Esophagus muscularis mucosa (tissue), 4 donors: ENCODE results near the gene RNF125. TPM values are rescaled to one million over a fixed set of nuclear protein-coding genes. Genes with fewer than 3 reads are reported as not detected.

Source experiments
- DNase-seq: peaks from one replicate; pipeline ENCODE4 v3.0.0-alpha.2; 2017; ENCODE audit errors: extremely low spot score
- H3K27ac ChIP-seq, 4 donors: fragments of 200-600 bp; sonication (generic); replicated peaks in 1 of 4; 1 replicate in 3 of 4; 2 replicates in 1 of 4; pipeline ENCODE4 v1.5.1; 2016 to 2019; ENCODE audit warnings: mild to moderate bottlenecking in 1 of 4
- H3K27me3 ChIP-seq, 4 donors: fragments of 200-600 bp; sonication (generic); one replicate each; pipeline versions ENCODE4 v1.5.1 to v1.6.0; 2016 to 2019
- H3K36me3 ChIP-seq, 4 donors: fragments of 200-600 bp; sonication (generic); one replicate each; pipeline ENCODE4 v1.5.1; 2016 to 2019
- H3K4me1 ChIP-seq, 4 donors: fragments of 200-600 bp; sonication (generic); one replicate each; pipeline ENCODE4 v1.5.1; 2016 to 2019
- H3K4me3 ChIP-seq, 4 donors: fragments of 200-600 bp; sonication (generic); 1 replicate in 2 of 4; 2 replicates in 2 of 4; pipeline ENCODE4 v1.5.1; 2016 to 2019; ENCODE audit warnings: mild to moderate bottlenecking in 4 of 4, moderate library complexity in 1 of 4
- H3K9me3 ChIP-seq, 4 donors: fragments of 200-600 bp; sonication (generic); 1 replicate in 3 of 4; 2 replicates in 1 of 4; pipeline ENCODE4 v1.5.1; 2016 to 2019
- CTCF ChIP-seq, 3 experiments: fragments of 200-600 bp in 2 of 3; fragments of 450-650 bp in 1 of 3; sonication (generic) in 2 of 3; IDR thresholded peaks; one replicate each; pipeline ENCODE4 v1.5.1; 2017 to 2019; ENCODE audit warnings: antibody characterized with exemption in 3 of 3, mild to moderate bottlenecking in 2 of 3, moderate library complexity in 1 of 3
- EP300 ChIP-seq: sonication (generic); formaldehyde crosslinking; IDR thresholded peaks from one replicate; pipeline ENCODE4 v1.6.1; 2017; ENCODE audit warnings: antibody characterized with exemption
- POLR2A ChIP-seq: fragments of 450-650 bp; IDR thresholded peaks from one replicate; pipeline ENCODE4 v1.6.1; 2017; ENCODE audit warnings: antibody characterized with exemption, moderate library complexity, mild to moderate bottlenecking, low read depth
- POLR2AphosphoS5 ChIP-seq, 2 donors: sonication (generic); formaldehyde crosslinking; IDR thresholded peaks; one replicate each; pipeline ENCODE4 v1.6.1; 2017; ENCODE audit warnings: antibody characterized with exemption in 2 of 2
- WGBS: methylation state at CpG from one replicate; pipeline ENCODE4 v1.1.5; 2018; 5-methylcytosine and 5-hydroxymethylcytosine counted together
- intact Hi-C: fragments of 100-400 bp; cut with DNase I; formaldehyde crosslinking; loops from one replicate; pipeline ENCODE4 v1.15.1; 2023
- total RNA-seq, 4 donors: library from RNA; depleted of rRNA; stranded (reverse); fragments of >200 nt; gene quantifications; one replicate each; pipeline versions ENCODE4 v1.1.0 to v1.2.1, GENCODE V29; 2016

The RNF125 gene
- total RNA-seq, 4 donors from 2014 or later: 3.3 to 5.2 (median 4.3) TPM

- H3K4me1 ChIP-seq: no peaks in the 10 kb centered on the region
- no peak for TF ChIP-seq EP300
- no peak for TF ChIP-seq CTCF (IDR thresholded peaks at IDR 0.05)
- no peak for TF ChIP-seq POLR2AphosphoS5 (IDR thresholded peaks at IDR 0.05)
- no peak for TF ChIP-seq POLR2A
- H3K9me3 ChIP-seq: no peaks in the 10 kb centered on the region
- no peak for DNase-seq
- no peaks in the 10 kb centered on the region for H3K27me3 ChIP-seq
- intact Hi-C loops: no loop called here
- 87% methylated on average over 5 of the region's 5 CpGs for WGBS
- peaks cover 0 to 23% (median 11%) of the 10 kb centered on the region in 4 donors for H3K36me3 ChIP-seq
- H3K4me3 ChIP-seq: no peak overlapping the region
- no peak overlapping the region for H3K27ac ChIP-seq
Observed at GRCh38 chr18:32036506-32037180, 18.0 kb downstream of the RNF125 start.

- 96% methylated on average over 10 of the region's 10 CpGs for WGBS
- no peaks in the 10 kb centered on the region for H3K27me3 ChIP-seq
- H3K4me1 ChIP-seq: no peaks in the 10 kb centered on the region
- intact Hi-C loops: no loop called here
- TF ChIP-seq POLR2AphosphoS5 (IDR thresholded peaks at IDR 0.05): no peak
- no peak for TF ChIP-seq EP300
- TF ChIP-seq POLR2A: no peak
- TF ChIP-seq CTCF (IDR thresholded peaks at IDR 0.05): no peak
- H3K36me3 ChIP-seq: peaks cover 0 to 23% (median 11%) of the 10 kb centered on the region in 4 donors
- H3K9me3 ChIP-seq: no peaks in the 10 kb centered on the region
- no peak overlapping the region for H3K4me3 ChIP-seq
- no peak overlapping the region for H3K27ac ChIP-seq
- no peak for DNase-seq
Observed at GRCh38 chr18:32037616-32038015, 19.0 kb downstream of the RNF125 start.

GRCh38 chr18:32040936-32041335, 22.3 kb downstream of the RNF125 start:
- intact Hi-C loops: no loop called here
- H3K4me3 ChIP-seq: no peak overlapping the region
- H3K4me1 ChIP-seq: no peaks in the 10 kb centered on the region
- peaks cover 0 to 37% (median 12%) of the 10 kb centered on the region in 4 donors for H3K36me3 ChIP-seq
- H3K9me3 ChIP-seq: no peaks in the 10 kb centered on the region
- TF ChIP-seq POLR2AphosphoS5 (IDR thresholded peaks at IDR 0.05) (peak in 1 of 2 donors; percentile 20), EP300 (no peak)
- no peak for DNase-seq
- H3K27ac ChIP-seq: no peak overlapping the region
- whole genome bisulfite sequencing: 68% methylated on average over 3 of the region's 3 CpGs
- H3K27me3 ChIP-seq: no peaks in the 10 kb centered on the region

GRCh38 chr18:32042337-32042736, 23.7 kb downstream of the RNF125 start:
- no peak overlapping the region for H3K4me3 ChIP-seq
- no peaks in the 10 kb centered on the region for H3K27me3 ChIP-seq
- intact Hi-C loops: no loop called here
- peaks cover 0 to 43% (median 9%) of the 10 kb centered on the region in 4 donors for H3K36me3 ChIP-seq
- no peak overlapping the region for H3K27ac ChIP-seq
- DNase-seq: no peak
- no peaks in the 10 kb centered on the region for H3K4me1 ChIP-seq
- TF ChIP-seq POLR2AphosphoS5 (IDR thresholded peaks at IDR 0.05) (no peak), POLR2A (no peak), CTCF (IDR thresholded peaks at IDR 0.05) (no peak), EP300 (no peak)
- H3K9me3 ChIP-seq: no peaks in the 10 kb centered on the region

- peaks cover 0 to 24% (median 0%) of the 10 kb centered on the region in 4 donors for H3K36me3 ChIP-seq
- peak overlapping the region in 3 of 4 donors; percentile 43 to 57 (median 47) for H3K27ac ChIP-seq
- H3K4me3 ChIP-seq: no peak overlapping the region
- DNase-seq: no peak
- H3K27me3 ChIP-seq: no peaks in the 10 kb centered on the region
- no peak for TF ChIP-seq EP300
- TF ChIP-seq CTCF (IDR thresholded peaks at IDR 0.05): no peak
- no peak for TF ChIP-seq POLR2AphosphoS5 (IDR thresholded peaks at IDR 0.05)
- no peak for TF ChIP-seq POLR2A
- peaks cover 13 to 20% (median 17%) of the 10 kb centered on the region in 4 donors for H3K4me1 ChIP-seq
- intact Hi-C loops: no loop called here
- WGBS: 43% methylated on average over 4 of the region's 4 CpGs
- no peaks in the 10 kb centered on the region for H3K9me3 ChIP-seq
Observed at GRCh38 chr18:32048507-32049091, 30.0 kb downstream of the RNF125 start.
